ENCODE measurements around the gene SUSD4.

- TF ChIP-seq, protein P1, sequence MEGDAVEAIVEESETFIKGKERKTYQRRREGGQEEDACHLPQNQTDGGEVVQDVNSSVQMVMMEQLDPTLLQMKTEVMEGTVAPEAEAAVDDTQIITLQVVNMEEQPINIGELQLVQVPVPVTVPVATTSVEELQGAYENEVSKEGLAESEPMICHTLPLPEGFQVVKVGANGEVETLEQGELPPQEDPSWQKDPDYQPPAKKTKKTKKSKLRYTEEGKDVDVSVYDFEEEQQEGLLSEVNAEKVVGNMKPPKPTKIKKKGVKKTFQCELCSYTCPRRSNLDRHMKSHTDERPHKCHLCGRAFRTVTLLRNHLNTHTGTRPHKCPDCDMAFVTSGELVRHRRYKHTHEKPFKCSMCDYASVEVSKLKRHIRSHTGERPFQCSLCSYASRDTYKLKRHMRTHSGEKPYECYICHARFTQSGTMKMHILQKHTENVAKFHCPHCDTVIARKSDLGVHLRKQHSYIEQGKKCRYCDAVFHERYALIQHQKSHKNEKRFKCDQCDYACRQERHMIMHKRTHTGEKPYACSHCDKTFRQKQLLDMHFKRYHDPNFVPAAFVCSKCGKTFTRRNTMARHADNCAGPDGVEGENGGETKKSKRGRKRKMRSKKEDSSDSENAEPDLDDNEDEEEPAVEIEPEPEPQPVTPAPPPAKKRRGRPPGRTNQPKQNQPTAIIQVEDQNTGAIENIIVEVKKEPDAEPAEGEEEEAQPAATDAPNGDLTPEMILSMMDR (IDR thresholded peaks at IDR 0.05; ENCODE audit: extremely low read depth in 1 of 2, insufficient read depth in 1 of 2, low read depth in 1 of 2, low read length in 2 of 2) = no peak
- TF ChIP-seq POLR2A (IDR thresholded peaks at IDR 0.05; ENCODE audit: low read depth, low read length) (no peak), MYC (IDR thresholded peaks at IDR 0.05; ENCODE audit: low read depth, low read length) (no peak)
Observed at GRCh38 chr1:223330466-223330865, 33.5 kb downstream of the SUSD4 start.
